Measurements from ENCODE around the gene TXNDC16.

Gene TXNDC16

DNA sequence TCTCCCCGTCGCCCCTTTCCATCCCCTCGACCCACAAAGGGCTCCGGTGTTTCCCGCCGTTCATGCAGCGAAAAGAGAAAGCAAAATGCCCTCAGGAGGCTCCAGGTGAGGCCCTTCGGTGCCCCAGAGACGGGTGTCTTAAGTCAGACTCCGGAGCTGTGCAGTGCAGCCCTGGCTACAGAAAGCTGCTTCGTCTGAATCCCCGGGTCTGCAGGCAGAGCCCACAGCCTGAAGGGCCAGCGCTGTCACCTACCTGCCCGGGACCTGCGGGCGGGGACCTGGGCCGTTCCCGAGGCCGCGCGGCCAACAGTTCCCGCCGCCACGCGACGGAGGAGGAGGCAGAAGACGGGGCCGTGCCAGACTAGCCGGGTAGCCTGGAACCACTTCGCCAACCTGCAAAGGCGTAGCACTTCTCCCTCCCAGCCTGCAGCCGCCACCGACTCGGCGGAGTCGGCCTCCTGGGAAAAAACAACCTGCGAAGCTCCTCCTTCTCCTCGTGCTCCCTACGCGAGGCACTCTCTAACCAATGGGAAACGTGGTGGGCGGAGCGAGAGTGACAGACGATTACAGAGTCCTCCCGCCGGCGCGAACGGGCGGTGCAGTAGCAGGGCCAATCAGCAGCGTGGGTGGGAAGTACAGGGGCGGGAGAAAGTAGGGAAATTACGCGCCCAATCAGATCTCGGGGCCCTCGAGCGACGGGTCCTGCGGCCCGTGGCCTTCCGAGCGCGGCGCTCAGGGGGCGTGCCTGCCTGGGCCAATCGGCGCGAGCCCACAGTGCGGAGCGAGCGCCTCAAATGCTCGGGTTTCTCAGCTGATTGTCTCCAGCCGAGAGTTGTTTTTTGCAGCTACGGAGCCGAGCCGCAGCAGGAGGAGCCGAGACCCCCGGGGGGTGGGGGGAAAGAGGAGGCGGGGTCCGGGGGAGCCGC, at the start of gene TXNDC16, which contains the start of gene GPR137C:
Gene TXNDC16 (minus strand): TSS at position 443 of the 926 bp plus-strand sequence. CDS start 8,948 bp downstream, outside the sequence.
Gene GPR137C (plus strand): TSS at position 774 of the 926 bp plus-strand sequence. CDS start 312 bp downstream, outside the sequence.
- DNase-seq (ENCODE audit: insufficient read length, low spot score) (peak; percentile 77), FAIRE-seq (no peak)
- no peak for TF ChIP-seq CTCF (IDR thresholded peaks at IDR 0.05; ENCODE audit: insufficient read depth, missing control alignments)

GRCh38 chr14:52599974-52600373, 47.7 kb upstream of the TXNDC16 start:
- FAIRE-seq, result no peak

DNA sequence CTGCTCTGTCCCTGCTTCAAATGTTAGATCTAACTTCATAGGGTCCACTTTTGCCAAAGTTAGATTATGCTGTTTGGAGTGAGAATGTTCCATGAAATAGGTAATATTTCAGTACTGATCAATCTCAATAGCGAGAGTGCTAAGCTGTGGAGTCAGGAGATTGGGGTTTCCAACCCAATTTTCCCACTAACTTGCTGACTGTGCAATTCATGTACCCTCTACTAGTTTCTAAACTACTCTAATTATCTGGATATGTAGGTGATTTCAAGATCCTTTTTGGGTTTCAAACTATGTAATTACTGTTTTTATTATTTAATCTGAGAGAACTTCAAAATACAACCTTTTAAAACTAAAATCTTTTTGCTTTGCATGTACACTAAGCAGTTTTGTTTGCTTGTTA, 46.3 kb upstream of the TXNDC16 start:
- no peak for TF ChIP-seq CTCF (IDR thresholded peaks at IDR 0.05; ENCODE audit: insufficient read depth, missing control alignments)

More at GRCh38 chr14:52599974-52600373, 47.7 kb upstream of the TXNDC16 start:
- TF ChIP-seq CTCF (IDR thresholded peaks at IDR 0.05; ENCODE audit: insufficient read depth, missing control alignments), result no peak
- DNase-seq (ENCODE audit: insufficient read length, low spot score), result no peak

DNA sequence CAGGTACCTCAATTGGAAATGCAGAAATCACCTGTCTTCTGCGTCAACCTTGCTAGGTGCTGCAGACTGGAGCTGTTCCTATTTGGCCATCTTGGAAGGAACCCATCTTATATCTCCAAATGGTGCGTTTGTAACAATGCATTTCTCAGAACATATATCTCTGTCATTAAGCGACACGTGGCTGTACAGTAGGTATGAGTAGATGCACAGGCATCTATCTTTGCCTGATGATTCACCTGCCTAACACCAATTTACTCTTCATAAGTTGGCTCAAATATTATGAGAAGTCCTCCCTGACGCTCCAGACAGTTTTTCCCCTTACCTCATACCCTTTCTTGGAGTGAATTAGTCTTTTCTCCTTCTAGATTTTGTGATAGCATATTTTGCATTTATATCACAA, 44.6 kb upstream of the TXNDC16 start:
- no peak for FAIRE-seq

More for the DNA sequence above, 46.3 kb upstream of the TXNDC16 start:
- DNase-seq (ENCODE audit: insufficient read length, low spot score), result no peak
- FAIRE-seq, result no peak

DNA sequence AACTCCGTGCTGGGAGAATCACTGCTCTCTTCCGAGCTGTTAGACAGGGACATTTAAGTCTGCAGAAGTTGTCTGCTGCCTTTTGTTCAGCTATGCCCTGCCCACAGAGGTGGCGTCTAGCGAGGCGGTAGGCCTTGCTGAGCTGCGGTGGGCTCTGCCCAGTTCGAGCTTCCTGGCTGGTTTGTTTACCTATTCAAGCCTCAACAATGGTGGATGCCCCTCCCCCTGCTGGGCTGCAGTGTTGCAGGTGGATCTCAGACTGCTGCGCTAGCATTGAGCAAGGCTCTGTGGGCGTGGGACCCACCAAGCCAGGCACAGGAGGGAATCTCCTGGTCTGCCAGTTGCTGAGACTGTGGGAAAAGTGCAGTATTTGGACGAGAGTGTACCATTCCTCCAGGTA, 44.0 kb upstream of the TXNDC16 start:
- no peak for FAIRE-seq
- no peak for TF ChIP-seq CTCF (IDR thresholded peaks at IDR 0.05; ENCODE audit: insufficient read depth, missing control alignments)
- no peak for DNase-seq (ENCODE audit: insufficient read length, low spot score)

More for the DNA sequence above, 44.6 kb upstream of the TXNDC16 start:
- TF ChIP-seq CTCF (IDR thresholded peaks at IDR 0.05; ENCODE audit: insufficient read depth, missing control alignments), result no peak
- DNase-seq (ENCODE audit: insufficient read length, low spot score), result no peak

GRCh38 chr14:52590318-52590717, 38.0 kb upstream of the TXNDC16 start:
- no peak for FAIRE-seq
- DNase-seq (ENCODE audit: insufficient read length, low spot score), result no peak
- TF ChIP-seq CTCF (IDR thresholded peaks at IDR 0.05; ENCODE audit: insufficient read depth, missing control alignments), result no peak

DNA sequence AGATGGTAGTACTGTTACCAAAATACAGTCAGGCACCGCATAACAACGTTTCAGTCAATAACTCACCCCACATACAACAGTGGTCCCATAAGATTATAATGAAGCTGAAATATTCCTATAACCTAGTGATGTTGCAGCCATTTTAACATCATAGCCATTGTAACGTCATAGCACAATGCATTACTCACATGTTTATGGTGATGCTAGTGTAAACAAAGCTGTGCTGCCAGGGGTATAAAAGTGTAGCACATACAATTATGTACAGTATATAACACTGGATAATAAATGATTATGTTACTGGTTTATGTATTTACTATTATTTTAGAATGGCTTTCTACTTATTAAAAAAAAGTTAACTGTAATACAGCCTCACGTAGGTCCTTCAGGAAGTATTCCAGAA, 37.3 kb upstream of the TXNDC16 start:
- TF ChIP-seq CTCF (IDR thresholded peaks at IDR 0.05; ENCODE audit: insufficient read depth, missing control alignments), result no peak
- FAIRE-seq (no peak), DNase-seq (ENCODE audit: insufficient read length, low spot score) (no peak)
